Lower leg skin (tissue), 4 donors: ENCODE data around the gene GPR157. TPM values are rescaled to one million over a fixed set of nuclear protein-coding genes. Genes with fewer than 3 reads are reported as not detected.

ENCODE experiments used
- DNase-seq, 2 donors: peaks; one replicate each; pipeline ENCODE4 v3.0.0-alpha.2; 2019; ENCODE audit warnings: low spot score in 2 of 2
- H3K4me3 ChIP-seq: fragments of 200-600 bp; sonication (generic); 2 replicates; pipeline ENCODE4 v1.5.1; 2017; ENCODE audit warnings: mild to moderate bottlenecking, low read depth; ENCODE audit not compliant: poor library complexity, severe bottlenecking
- POLR2A ChIP-seq, 2 donors: fragments of 450-650 bp; IDR thresholded peaks; one replicate each; pipeline ENCODE4 v1.6.1; 2016 to 2017; ENCODE audit warnings: antibody characterized with exemption in 2 of 2, mild to moderate bottlenecking in 1 of 2, moderate library complexity in 1 of 2
- WGBS, 2 donors: methylation state at CpG; one replicate each; pipeline ENCODE4 v1.1.5; 2018; 5-methylcytosine and 5-hydroxymethylcytosine counted together
- intact Hi-C: fragments of 100-400 bp; cut with DNase I; formaldehyde crosslinking; loops from one replicate; pipeline ENCODE4 v1.15.0; 2023; ENCODE audit warnings: low total_unique reads
- total RNA-seq, 4 donors: library from RNA; depleted of rRNA; stranded (reverse); fragments of >200 nt; gene quantifications; one replicate each; pipeline ENCODE4 v1.1.0, GENCODE V29; 2016
- TF ChIP-seq, protein P1 (sequence below), 3 donors: fragments of 450-650 bp; IDR thresholded peaks; one replicate each; pipeline ENCODE4 v1.5.1; 2016; ENCODE audit warnings: antibody characterized with exemption in 3 of 3, mild to moderate bottlenecking in 3 of 3, moderate library complexity in 2 of 3

Gene GPR157
- total RNA-seq, 4 donors from 2014 or later = 49.5 to 95.7 (median 60.8) TPM

DNA sequence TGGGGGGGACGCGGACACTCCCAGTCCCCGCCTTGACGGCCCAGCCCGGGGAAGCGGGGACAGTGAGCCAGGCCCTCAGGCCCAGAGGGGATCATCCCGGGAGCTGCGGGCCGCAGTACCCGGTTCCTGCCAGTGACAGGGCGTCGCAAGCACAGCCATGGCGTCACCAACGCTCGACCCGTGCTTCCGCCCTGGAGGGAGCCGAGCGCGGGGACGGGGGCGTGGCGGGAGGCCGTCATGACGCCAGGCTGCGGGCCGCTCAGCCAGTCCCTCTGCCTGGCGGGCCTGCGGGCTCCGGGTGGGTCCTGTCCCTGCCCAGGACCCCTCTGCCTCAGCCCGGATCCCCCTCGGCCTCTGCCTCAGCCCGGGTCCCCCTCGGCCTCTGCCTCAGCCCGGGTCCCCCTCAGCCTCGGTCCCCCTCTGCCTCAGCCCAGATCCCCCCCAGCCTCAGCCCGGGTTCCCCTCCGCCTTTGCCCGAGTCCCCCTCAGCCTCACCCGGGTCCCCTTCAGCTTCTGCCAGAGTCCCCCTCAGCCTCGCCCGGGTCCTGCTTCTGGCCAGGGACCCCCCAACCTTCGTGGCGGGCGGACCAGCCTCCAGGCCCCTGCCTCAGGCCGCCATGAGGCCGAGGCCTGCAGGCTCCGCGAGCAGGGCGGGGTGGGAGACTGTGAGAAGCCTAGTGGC lies 57.2 kb downstream of the GPR157 start:
- TF ChIP-seq, protein P1, sequence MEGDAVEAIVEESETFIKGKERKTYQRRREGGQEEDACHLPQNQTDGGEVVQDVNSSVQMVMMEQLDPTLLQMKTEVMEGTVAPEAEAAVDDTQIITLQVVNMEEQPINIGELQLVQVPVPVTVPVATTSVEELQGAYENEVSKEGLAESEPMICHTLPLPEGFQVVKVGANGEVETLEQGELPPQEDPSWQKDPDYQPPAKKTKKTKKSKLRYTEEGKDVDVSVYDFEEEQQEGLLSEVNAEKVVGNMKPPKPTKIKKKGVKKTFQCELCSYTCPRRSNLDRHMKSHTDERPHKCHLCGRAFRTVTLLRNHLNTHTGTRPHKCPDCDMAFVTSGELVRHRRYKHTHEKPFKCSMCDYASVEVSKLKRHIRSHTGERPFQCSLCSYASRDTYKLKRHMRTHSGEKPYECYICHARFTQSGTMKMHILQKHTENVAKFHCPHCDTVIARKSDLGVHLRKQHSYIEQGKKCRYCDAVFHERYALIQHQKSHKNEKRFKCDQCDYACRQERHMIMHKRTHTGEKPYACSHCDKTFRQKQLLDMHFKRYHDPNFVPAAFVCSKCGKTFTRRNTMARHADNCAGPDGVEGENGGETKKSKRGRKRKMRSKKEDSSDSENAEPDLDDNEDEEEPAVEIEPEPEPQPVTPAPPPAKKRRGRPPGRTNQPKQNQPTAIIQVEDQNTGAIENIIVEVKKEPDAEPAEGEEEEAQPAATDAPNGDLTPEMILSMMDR (IDR thresholded peaks at IDR 0.05) = no peak
- TF ChIP-seq POLR2A (IDR thresholded peaks at IDR 0.05) = no peak
- no peak for DNase-seq
- intact Hi-C loops = no loop called here
- 80 to 81% methylated on average over 21 to 23 of the region's 50 CpGs for WGBS, 2 donors
- H3K4me3 ChIP-seq = no peak overlapping the region

DNA sequence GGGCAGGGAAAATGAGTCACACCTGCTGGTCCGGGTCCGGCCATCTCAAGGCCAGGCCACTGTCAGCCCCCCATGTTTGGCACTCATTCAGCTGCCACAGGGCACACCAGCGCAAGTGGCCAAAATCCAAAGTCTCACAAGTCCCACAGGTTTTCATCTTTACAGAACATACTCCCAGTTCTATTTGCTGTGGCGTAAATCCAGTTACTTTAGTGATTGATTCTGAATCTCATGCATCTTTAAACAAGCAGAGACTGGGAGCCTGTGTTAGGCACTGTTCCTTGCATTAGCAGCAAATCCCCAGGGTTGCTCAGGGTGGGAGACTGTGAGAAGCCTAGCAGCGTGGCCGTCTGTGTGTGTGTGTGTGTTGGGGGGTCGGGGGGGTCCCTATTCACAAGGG lies 58.4 kb downstream of the GPR157 start:
- no peak for DNase-seq
- TF ChIP-seq POLR2A (IDR thresholded peaks at IDR 0.05) = no peak
- TF ChIP-seq, protein P1 (IDR thresholded peaks at IDR 0.05) = no peak
- 40 to 53% methylated on average over 7 of the region's 7 CpGs for whole genome bisulfite sequencing, 2 donors
- intact Hi-C loops = no loop called here
- no peak overlapping the region for H3K4me3 ChIP-seq

DNA sequence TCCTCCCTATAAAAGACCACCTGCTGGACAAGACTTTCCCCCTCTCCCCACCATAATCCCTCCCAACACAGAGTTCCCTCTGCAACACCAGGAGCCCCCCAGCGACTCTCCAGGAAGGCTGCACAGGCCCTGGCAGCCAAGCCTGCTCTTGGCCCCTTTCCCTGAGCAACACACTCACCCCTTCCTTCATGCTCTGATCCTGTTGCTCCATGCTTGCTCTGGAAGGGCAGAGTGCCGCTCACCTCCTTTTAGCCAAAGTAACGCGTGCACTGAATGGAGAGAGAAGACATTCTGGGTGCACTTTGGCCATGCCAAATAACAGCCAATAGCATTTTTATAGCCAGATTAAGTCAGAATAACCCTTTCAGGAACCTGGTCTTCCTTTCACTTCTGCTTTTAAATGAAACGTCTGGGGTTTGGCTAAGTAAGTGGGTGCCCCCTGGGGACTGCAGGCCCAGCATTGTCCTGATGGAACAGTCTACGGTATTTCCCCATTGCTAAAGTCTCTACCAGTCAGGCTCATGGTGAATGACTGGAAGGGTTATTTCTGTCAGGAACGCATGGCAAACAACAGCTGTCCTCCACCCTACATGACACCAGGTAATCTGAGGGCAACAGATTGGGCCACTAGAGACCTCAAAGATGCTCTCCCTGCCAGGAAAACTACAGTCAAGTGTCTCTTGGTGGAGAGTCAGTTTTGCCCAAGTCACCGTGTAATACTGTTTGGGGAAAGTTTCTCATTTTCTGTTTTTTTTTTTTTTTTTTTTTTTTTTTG lies 59.4 kb downstream of the GPR157 start, which contains the start of gene SLC2A5:
Gene SLC2A5, minus strand, starts transcription at position 310 of the 775 bp plus-strand sequence. Its CDS starts 99 bp downstream, at position 211.
- DNase-seq = no peak
- TF ChIP-seq POLR2A (IDR thresholded peaks at IDR 0.05) = no peak
- TF ChIP-seq, protein P1 (IDR thresholded peaks at IDR 0.05) = no peak
- WGBS, 2 donors = 8 to 20% methylated on average over 8 of the region's 8 CpGs
- intact Hi-C loops = no loop called here
- no peak within 1 kb of the TSS for H3K4me3 ChIP-seq

DNA sequence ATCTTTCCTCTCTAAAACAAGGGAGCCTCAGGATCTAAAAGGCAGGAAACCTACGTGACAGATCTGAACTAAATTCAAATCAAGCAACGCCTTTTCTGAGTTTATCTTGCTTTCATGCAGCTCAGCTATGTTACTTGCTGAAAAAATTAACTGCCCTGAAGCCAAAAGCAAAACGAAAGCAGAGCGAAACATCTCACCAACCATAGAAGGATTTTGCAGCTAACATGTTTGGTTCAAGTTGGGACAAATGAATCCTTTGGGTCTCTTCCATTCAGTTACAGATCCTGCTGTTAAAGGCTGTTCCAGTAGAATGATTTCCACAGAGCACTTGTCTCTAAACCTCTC lies 59.9 kb downstream of the GPR157 start:
- TF ChIP-seq POLR2A (IDR thresholded peaks at IDR 0.05) = no peak
- TF ChIP-seq, protein P1 (IDR thresholded peaks at IDR 0.05) = no peak
- intact Hi-C loops = no loop called here
- no peak for DNase-seq
- WGBS, 2 donors = 19 to 26% methylated on average over 4 of the region's 4 CpGs
- no peak overlapping the region for H3K4me3 ChIP-seq

DNA sequence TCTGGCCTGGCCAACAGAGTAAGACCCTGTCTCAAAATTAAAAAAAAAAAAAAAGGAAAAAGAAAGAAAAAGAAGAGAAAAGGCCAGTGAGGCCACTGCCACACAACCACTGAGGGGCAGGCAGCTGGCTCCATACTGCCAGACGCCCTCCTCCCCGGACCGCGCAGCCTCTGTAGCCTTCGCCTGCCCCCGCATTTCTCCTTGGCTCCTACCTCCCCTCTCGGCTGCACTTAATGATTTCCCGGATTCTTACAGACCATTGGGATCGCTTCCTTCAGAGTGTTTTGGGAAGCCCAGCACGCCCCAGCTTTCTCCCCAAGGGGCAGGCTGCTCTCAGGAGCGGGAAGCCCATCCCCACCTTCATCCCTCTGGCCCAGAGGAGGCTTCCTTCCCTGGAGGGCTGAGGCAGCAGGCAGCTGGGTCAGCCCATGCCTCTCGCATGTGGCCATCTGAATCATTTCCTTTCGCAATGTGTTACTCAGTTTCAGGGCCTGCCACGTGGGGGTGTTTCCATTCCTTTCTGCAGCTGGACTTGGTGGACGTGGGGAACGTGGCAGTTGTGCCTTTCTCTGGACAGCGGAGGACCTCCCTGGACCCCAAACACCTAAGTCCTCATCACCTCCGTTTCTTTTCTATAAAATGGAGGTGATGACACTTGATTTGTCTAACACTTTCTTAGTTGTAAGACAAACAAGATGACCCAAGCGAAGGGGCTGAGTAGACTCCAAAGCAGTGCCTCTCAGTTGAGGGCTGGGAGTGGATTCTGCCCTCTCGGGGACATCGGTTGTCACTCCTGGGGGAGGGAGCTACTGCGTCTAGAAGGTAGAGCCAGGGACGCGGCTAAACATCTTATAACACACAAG lies 61.7 kb downstream of the GPR157 start:
- no peak for DNase-seq
- 72 to 78% methylated on average over 24 of the region's 24 CpGs for WGBS, 2 donors
- TF ChIP-seq, protein P1 (IDR thresholded peaks at IDR 0.05) = no peak
- no peak for TF ChIP-seq POLR2A (IDR thresholded peaks at IDR 0.05)
- intact Hi-C loops = no loop called here
- H3K4me3 ChIP-seq = no peak overlapping the region
